Measurements from ENCODE around the gene KCNH8. TPM values are rescaled to one million over a fixed set of nuclear protein-coding genes. Genes with fewer than 3 reads are reported as not detected.

Gene KCNH8
- total RNA-seq, 1 experiment from 2014 or later: not detected

DNA sequence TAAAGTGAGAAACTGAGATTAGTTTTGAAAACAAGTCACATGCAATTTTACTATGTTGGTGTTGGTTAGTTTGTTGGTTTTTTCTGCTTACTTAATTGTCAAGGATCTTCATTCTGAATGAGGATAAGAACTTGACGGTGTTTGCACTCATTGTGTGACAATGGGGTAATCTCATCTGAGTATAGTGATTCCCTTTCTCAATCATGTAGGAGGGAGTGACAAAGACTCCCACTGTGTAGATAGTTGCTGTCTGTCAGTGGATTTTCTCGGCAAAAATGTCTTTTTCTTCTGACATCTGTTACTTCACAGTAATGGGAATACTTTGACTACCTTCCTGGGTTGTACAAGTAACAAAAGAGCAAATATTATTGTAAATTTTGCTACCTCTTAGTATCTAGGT is 23.5 kb downstream of the KCNH8 start:
- H3K4me1 Mint-ChIP-seq (ENCODE audit: insufficient read depth, unreplicated experiment): no peaks in the 10 kb centered on the region
- TF ChIP-seq CTCF (IDR thresholded peaks at IDR 0.05; ENCODE audit: unreplicated experiment): no peak
- intact Hi-C loops (cut with micrococcal nuclease): no loop called here
- BruUV-seq (replicated peaks): no TSS peak
- H3K27ac Mint-ChIP-seq (ENCODE audit: low read depth, unreplicated experiment): no peak overlapping the region
- DNase-seq (ENCODE audit: unreplicated experiment): no peak
- ChIA-PET POLR2A (no interaction called here), CTCF (no interaction called here)
- no peaks in the 10 kb centered on the region for H3K9me3 Mint-ChIP-seq (ENCODE audit: unreplicated experiment)
- no peak overlapping the region for H3K4me3 Mint-ChIP-seq (ENCODE audit: unreplicated experiment)
- H3K27me3 Mint-ChIP-seq (ENCODE audit: insufficient read depth, unreplicated experiment): peaks cover 13% of the 10 kb centered on the region
- H3K36me3 Mint-ChIP-seq (ENCODE audit: insufficient read depth, unreplicated experiment): no peaks in the 10 kb centered on the region

GRCh38 chr3:19173945-19174344 is 25.6 kb downstream of the KCNH8 start:
- no peak overlapping the region for H3K27ac Mint-ChIP-seq (ENCODE audit: low read depth, unreplicated experiment)
- no peak for DNase-seq (ENCODE audit: unreplicated experiment)
- H3K27me3 Mint-ChIP-seq (ENCODE audit: insufficient read depth, unreplicated experiment): peaks cover 26% of the 10 kb centered on the region
- no peaks in the 10 kb centered on the region for H3K36me3 Mint-ChIP-seq (ENCODE audit: insufficient read depth, unreplicated experiment)
- BruUV-seq (replicated peaks): no TSS peak
- peak; percentile 6 for TF ChIP-seq CTCF (IDR thresholded peaks at IDR 0.05; ENCODE audit: unreplicated experiment)
- intact Hi-C loops (cut with micrococcal nuclease): no loop called here
- H3K9me3 Mint-ChIP-seq (ENCODE audit: unreplicated experiment): no peaks in the 10 kb centered on the region
- no peak overlapping the region for H3K4me3 Mint-ChIP-seq (ENCODE audit: unreplicated experiment)
- CTCF ChIA-PET: no interaction called here
- no peaks in the 10 kb centered on the region for H3K4me1 Mint-ChIP-seq (ENCODE audit: insufficient read depth, unreplicated experiment)
- POLR2A ChIA-PET: no interaction called here

DNA sequence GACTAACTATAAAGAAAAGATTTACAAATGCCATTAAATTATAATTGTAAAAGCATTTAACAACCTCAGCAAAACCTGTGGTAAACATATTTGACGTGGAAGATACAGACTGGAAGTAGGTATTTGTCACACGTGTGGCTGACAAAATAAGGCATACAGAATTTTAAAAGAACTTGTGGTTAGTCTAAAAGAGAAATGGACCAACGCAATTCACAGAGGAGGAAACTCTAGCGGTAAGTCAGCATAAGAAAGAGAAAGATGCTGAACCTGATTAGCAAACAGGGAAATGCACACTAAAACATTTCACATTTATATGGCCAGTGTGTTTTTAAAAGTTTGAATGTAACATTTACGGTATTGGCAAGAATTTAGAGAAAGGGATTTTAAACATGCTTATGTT is 35.3 kb downstream of the KCNH8 start:
- ChIA-PET CTCF (no interaction called here), POLR2A (no interaction called here)
- no peaks in the 10 kb centered on the region for H3K36me3 Mint-ChIP-seq (ENCODE audit: insufficient read depth, unreplicated experiment)
- no peaks in the 10 kb centered on the region for H3K4me1 Mint-ChIP-seq (ENCODE audit: insufficient read depth, unreplicated experiment)
- H3K4me3 Mint-ChIP-seq (ENCODE audit: unreplicated experiment): no peak overlapping the region
- no TSS peak for BruUV-seq (replicated peaks)
- no peak overlapping the region for H3K27ac Mint-ChIP-seq (ENCODE audit: low read depth, unreplicated experiment)
- H3K9me3 Mint-ChIP-seq (ENCODE audit: unreplicated experiment): no peaks in the 10 kb centered on the region
- TF ChIP-seq CTCF (IDR thresholded peaks at IDR 0.05; ENCODE audit: unreplicated experiment): no peak
- intact Hi-C loops (cut with micrococcal nuclease): no loop called here
- no peak for DNase-seq (ENCODE audit: unreplicated experiment)
- peaks cover 84% of the 10 kb centered on the region for H3K27me3 Mint-ChIP-seq (ENCODE audit: insufficient read depth, unreplicated experiment)

DNA sequence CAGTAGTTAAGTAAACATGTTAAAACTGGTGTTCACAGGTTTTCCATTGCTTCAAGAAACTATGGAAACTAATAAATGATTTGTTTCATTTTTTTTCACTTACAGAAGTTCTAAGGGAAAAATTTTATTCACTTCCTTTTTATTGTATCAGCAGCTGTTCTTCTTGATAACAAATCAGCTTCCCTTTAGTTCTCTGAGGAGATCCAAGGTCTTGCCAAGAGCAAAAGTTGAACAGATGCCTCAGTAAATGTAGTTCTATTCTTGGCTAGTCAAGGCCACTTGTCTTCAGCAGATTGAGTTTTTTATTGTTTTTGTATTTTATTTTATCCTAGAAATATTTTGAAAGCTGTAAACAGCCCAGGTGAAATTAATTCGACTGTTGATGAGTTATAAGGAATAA is 41.8 kb downstream of the KCNH8 start:
- DNase-seq (ENCODE audit: unreplicated experiment): no peak
- TF ChIP-seq CTCF (IDR thresholded peaks at IDR 0.05; ENCODE audit: unreplicated experiment): no peak
- H3K27ac Mint-ChIP-seq (ENCODE audit: low read depth, unreplicated experiment): no peak overlapping the region
- no TSS peak for BruUV-seq (replicated peaks)
- ChIA-PET POLR2A (interaction anchor here (0.6 kb wide), 1 partner anchor 200 kb away, joined by 3 read pairs; no protein-coding TSS in a partner anchor), CTCF (interaction anchor here (0.9 kb wide), 1 partner anchor 11 kb away, joined by 4 read pairs; no protein-coding TSS in a partner anchor)
- intact Hi-C loops (cut with micrococcal nuclease): no loop called here
- H3K27me3 Mint-ChIP-seq (ENCODE audit: insufficient read depth, unreplicated experiment): peaks cover 87% of the 10 kb centered on the region
- H3K4me3 Mint-ChIP-seq (ENCODE audit: unreplicated experiment): no peak overlapping the region
- H3K4me1 Mint-ChIP-seq (ENCODE audit: insufficient read depth, unreplicated experiment): no peaks in the 10 kb centered on the region
- H3K9me3 Mint-ChIP-seq (ENCODE audit: unreplicated experiment): no peaks in the 10 kb centered on the region
- no peaks in the 10 kb centered on the region for H3K36me3 Mint-ChIP-seq (ENCODE audit: insufficient read depth, unreplicated experiment)

All from MCF 10A (cell line).